ENCODE data around the gene SEH1L.

SEH1L gene

GRCh38 chr18:13005289-13005688, 57.5 kb downstream of the SEH1L start:
- no peaks in the 10 kb centered on the region for H3K4me1 ChIP-seq (ENCODE audit: control insufficient read depth, insufficient read depth, low read length)
- H3K27me3 ChIP-seq (ENCODE audit: control insufficient read depth, insufficient read depth, low read length), result no peaks in the 10 kb centered on the region
- H3K9me3 ChIP-seq (ENCODE audit: control insufficient read depth, low read length), result no peaks in the 10 kb centered on the region
- H3K9ac ChIP-seq (ENCODE audit: low read length), result no peak overlapping the region
- H3K36me3 ChIP-seq (ENCODE audit: control insufficient read depth, insufficient read depth, low read length), result peaks cover 6% of the 10 kb centered on the region
- no peak overlapping the region for H3K4me3 ChIP-seq (ENCODE audit: low read length)

- Histone ChIP-seq H3K4me1 (ENCODE audit: control insufficient read depth, insufficient read depth, low read length) (no peaks in the 10 kb centered on the region), H3K27me3 (ENCODE audit: control insufficient read depth, insufficient read depth, low read length) (no peaks in the 10 kb centered on the region), H3K9me3 (ENCODE audit: control insufficient read depth, low read length) (no peaks in the 10 kb centered on the region), H3K4me3 (ENCODE audit: low read length) (no peak overlapping the region), H3K36me3 (ENCODE audit: control insufficient read depth, insufficient read depth, low read length) (peaks cover 6% of the 10 kb centered on the region), H3K9ac (ENCODE audit: low read length) (no peak overlapping the region)
Observed at GRCh38 chr18:13006531-13007247, 58.9 kb downstream of the SEH1L start.

DNA sequence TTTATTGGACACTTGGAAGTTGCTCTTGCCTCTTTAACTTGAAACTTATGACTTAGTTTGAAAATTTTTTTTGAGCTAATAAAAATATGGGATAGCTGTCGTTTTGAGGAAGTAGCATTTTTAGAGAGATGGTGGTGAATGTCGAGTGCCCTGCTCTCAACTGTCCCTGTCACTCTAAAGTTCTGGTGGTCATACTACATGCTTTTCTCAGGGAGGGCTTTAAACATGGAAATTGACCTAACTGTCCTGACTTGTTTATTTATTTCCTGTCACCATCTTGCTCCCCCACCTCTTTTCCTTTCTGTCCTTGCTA, 59.4 kb downstream of the SEH1L start:
- no peaks in the 10 kb centered on the region for H3K27me3 ChIP-seq (ENCODE audit: control insufficient read depth, insufficient read depth, low read length)
- no peaks in the 10 kb centered on the region for H3K4me1 ChIP-seq (ENCODE audit: control insufficient read depth, insufficient read depth, low read length)
- H3K9me3 ChIP-seq (ENCODE audit: control insufficient read depth, low read length), result no peaks in the 10 kb centered on the region
- H3K9ac ChIP-seq (ENCODE audit: low read length), result no peak overlapping the region
- peaks cover 6% of the 10 kb centered on the region for H3K36me3 ChIP-seq (ENCODE audit: control insufficient read depth, insufficient read depth, low read length)
- H3K4me3 ChIP-seq (ENCODE audit: low read length), result no peak overlapping the region

DNA sequence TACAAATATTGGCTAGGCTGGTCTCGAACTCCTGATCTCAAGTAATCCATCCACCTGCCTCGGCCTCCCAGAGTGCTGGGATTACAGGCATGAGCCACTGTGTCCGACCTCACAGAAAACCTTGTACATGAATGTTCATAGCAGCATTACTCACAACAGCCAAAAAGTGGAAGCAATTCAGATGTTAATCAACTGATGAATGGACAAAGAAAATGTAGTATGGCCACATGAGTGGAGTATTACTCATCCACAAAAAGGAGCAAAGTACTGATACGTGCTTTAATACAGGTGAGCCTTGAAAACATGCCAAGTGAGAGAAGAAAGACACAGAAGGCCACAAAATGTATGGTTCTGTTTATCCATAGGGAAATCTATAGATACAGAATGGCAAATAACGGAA, 63.9 kb downstream of the SEH1L start:
- Histone ChIP-seq H3K4me3 (ENCODE audit: low read length) (no peak overlapping the region), H3K9ac (ENCODE audit: low read length) (no peak overlapping the region), H3K9me3 (ENCODE audit: control insufficient read depth, low read length) (no peaks in the 10 kb centered on the region), H3K4me1 (ENCODE audit: control insufficient read depth, insufficient read depth, low read length) (no peaks in the 10 kb centered on the region), H3K27me3 (ENCODE audit: control insufficient read depth, insufficient read depth, low read length) (no peaks in the 10 kb centered on the region), H3K36me3 (ENCODE audit: control insufficient read depth, insufficient read depth, low read length) (peaks cover 6% of the 10 kb centered on the region)

- Histone ChIP-seq H3K9ac (ENCODE audit: low read length) (no peak overlapping the region), H3K27me3 (ENCODE audit: control insufficient read depth, insufficient read depth, low read length) (no peaks in the 10 kb centered on the region), H3K4me1 (ENCODE audit: control insufficient read depth, insufficient read depth, low read length) (peaks cover 5% of the 10 kb centered on the region), H3K4me3 (ENCODE audit: low read length) (no peak overlapping the region), H3K36me3 (ENCODE audit: control insufficient read depth, insufficient read depth, low read length) (peaks cover 2% of the 10 kb centered on the region), H3K9me3 (ENCODE audit: control insufficient read depth, low read length) (no peaks in the 10 kb centered on the region)
Observed at GRCh38 chr18:13014232-13014631, 66.4 kb downstream of the SEH1L start.

GRCh38 chr18:13014818-13015217, 67.0 kb downstream of the SEH1L start:
- Histone ChIP-seq H3K4me3 (ENCODE audit: low read length) (no peak overlapping the region), H3K36me3 (ENCODE audit: control insufficient read depth, insufficient read depth, low read length) (no peaks in the 10 kb centered on the region), H3K4me1 (ENCODE audit: control insufficient read depth, insufficient read depth, low read length) (peaks cover 5% of the 10 kb centered on the region)

GRCh38 chr18:13017247-13017875, 69.5 kb downstream of the SEH1L start:
- no peaks in the 10 kb centered on the region for H3K36me3 ChIP-seq (ENCODE audit: control insufficient read depth, insufficient read depth, low read length)
- no peaks in the 10 kb centered on the region for H3K27me3 ChIP-seq (ENCODE audit: control insufficient read depth, insufficient read depth, low read length)
- peaks cover 5% of the 10 kb centered on the region for H3K4me1 ChIP-seq (ENCODE audit: control insufficient read depth, insufficient read depth, low read length)
- H3K4me3 ChIP-seq (ENCODE audit: low read length), result no peak overlapping the region
- H3K9me3 ChIP-seq (ENCODE audit: control insufficient read depth, low read length), result no peaks in the 10 kb centered on the region
- H3K9ac ChIP-seq (ENCODE audit: low read length), result no peak overlapping the region

More at GRCh38 chr18:13014818-13015217, 67.0 kb downstream of the SEH1L start:
- Histone ChIP-seq H3K27me3 (ENCODE audit: control insufficient read depth, insufficient read depth, low read length) (no peaks in the 10 kb centered on the region), H3K9me3 (ENCODE audit: control insufficient read depth, low read length) (no peaks in the 10 kb centered on the region), H3K9ac (ENCODE audit: low read length) (no peak overlapping the region)

DNA sequence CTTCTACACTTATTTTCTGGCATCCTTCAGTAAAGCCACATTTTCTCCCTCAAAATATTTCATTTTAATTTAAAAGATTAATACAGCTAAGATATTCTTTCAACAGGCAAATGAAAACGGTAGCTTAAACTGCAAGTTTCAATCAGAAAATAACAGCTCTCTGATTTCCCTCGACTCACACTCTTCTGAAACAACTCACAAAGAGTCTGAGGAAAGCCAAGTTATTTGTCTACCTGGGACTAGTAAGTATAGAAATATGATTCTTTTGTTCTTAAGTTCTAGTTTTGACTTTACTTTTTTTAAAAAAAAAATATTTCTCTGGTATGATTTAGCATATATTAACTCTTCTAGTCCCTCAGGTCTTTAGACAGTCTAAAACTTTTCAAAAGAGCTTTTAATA, 70.6 kb downstream of the SEH1L start:
- H3K4me3 ChIP-seq (ENCODE audit: low read length), result no peak overlapping the region
- no peaks in the 10 kb centered on the region for H3K9me3 ChIP-seq (ENCODE audit: control insufficient read depth, low read length)
- H3K27me3 ChIP-seq (ENCODE audit: control insufficient read depth, insufficient read depth, low read length), result no peaks in the 10 kb centered on the region
- no peak overlapping the region for H3K9ac ChIP-seq (ENCODE audit: low read length)
- peaks cover 5% of the 10 kb centered on the region for H3K4me1 ChIP-seq (ENCODE audit: control insufficient read depth, insufficient read depth, low read length)
- H3K36me3 ChIP-seq (ENCODE audit: control insufficient read depth, insufficient read depth, low read length), result no peaks in the 10 kb centered on the region

- H3K4me3 ChIP-seq (ENCODE audit: low read length), result no peak overlapping the region
- no peak overlapping the region for H3K9ac ChIP-seq (ENCODE audit: low read length)
- H3K4me1 ChIP-seq (ENCODE audit: control insufficient read depth, insufficient read depth, low read length), result peaks cover 5% of the 10 kb centered on the region
- H3K27me3 ChIP-seq (ENCODE audit: control insufficient read depth, insufficient read depth, low read length), result no peaks in the 10 kb centered on the region
- no peaks in the 10 kb centered on the region for H3K9me3 ChIP-seq (ENCODE audit: control insufficient read depth, low read length)
- H3K36me3 ChIP-seq (ENCODE audit: control insufficient read depth, insufficient read depth, low read length), result no peaks in the 10 kb centered on the region
Observed at GRCh38 chr18:13019301-13019700, 71.5 kb downstream of the SEH1L start.

GRCh38 chr18:13022644-13023043, 74.8 kb downstream of the SEH1L start:
- H3K4me1 ChIP-seq (ENCODE audit: control insufficient read depth, insufficient read depth, low read length), result peaks cover 5% of the 10 kb centered on the region
- no peak overlapping the region for H3K4me3 ChIP-seq (ENCODE audit: low read length)
- no peak overlapping the region for H3K9ac ChIP-seq (ENCODE audit: low read length)
- H3K27me3 ChIP-seq (ENCODE audit: control insufficient read depth, insufficient read depth, low read length), result no peaks in the 10 kb centered on the region
- H3K36me3 ChIP-seq (ENCODE audit: control insufficient read depth, insufficient read depth, low read length), result no peaks in the 10 kb centered on the region
- H3K9me3 ChIP-seq (ENCODE audit: control insufficient read depth, low read length), result no peaks in the 10 kb centered on the region

DNA sequence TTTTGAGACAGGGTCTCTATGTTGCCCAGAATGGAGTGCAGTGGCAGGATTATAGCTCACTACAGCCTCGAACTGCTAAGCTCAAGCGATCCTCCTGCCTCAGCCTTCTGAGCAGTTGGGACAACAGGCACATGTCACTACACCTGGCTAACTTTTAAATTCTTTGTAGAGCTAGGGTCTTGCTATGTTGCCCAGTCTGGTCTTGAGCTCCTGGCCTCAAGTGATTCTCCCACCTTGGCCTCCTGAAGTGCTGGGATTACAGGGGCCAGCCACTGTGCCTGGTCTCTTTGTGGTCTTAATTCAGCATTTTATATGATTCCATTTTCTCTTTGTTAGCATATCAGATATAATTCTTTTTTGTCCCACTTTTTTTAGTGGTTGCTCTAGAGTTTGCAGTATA, 77.4 kb downstream of the SEH1L start:
- no peaks in the 10 kb centered on the region for H3K27me3 ChIP-seq (ENCODE audit: control insufficient read depth, insufficient read depth, low read length)
- H3K36me3 ChIP-seq (ENCODE audit: control insufficient read depth, insufficient read depth, low read length), result no peaks in the 10 kb centered on the region
- no peak overlapping the region for H3K9ac ChIP-seq (ENCODE audit: low read length)
- no peaks in the 10 kb centered on the region for H3K9me3 ChIP-seq (ENCODE audit: control insufficient read depth, low read length)
- H3K4me3 ChIP-seq (ENCODE audit: low read length), result no peak overlapping the region
- no peaks in the 10 kb centered on the region for H3K4me1 ChIP-seq (ENCODE audit: control insufficient read depth, insufficient read depth, low read length)

- H3K9me3 ChIP-seq (ENCODE audit: control insufficient read depth, low read length), result no peaks in the 10 kb centered on the region
- H3K4me3 ChIP-seq (ENCODE audit: low read length), result no peak overlapping the region
- H3K36me3 ChIP-seq (ENCODE audit: control insufficient read depth, insufficient read depth, low read length), result no peaks in the 10 kb centered on the region
- no peak overlapping the region for H3K9ac ChIP-seq (ENCODE audit: low read length)
- no peaks in the 10 kb centered on the region for H3K4me1 ChIP-seq (ENCODE audit: control insufficient read depth, insufficient read depth, low read length)
- H3K27me3 ChIP-seq (ENCODE audit: control insufficient read depth, insufficient read depth, low read length), result no peaks in the 10 kb centered on the region
Observed at GRCh38 chr18:13026583-13027270, 78.9 kb downstream of the SEH1L start.
